NCI-H2196 (cell line): Measurements from ENCODE around the gene CCDC60.

Source experiments
- DNase-seq: peaks from one replicate; lab custom pipeline; 2025; ENCODE audit not compliant: unreplicated experiment; lab: John Stamatoyannopoulos, UW

Gene CCDC60

GRCh38 chr12:119512772-119513497, 178.4 kb downstream of the CCDC60 start:
- no peak for DNase-seq

GRCh38 chr12:119528241-119528640, 193.7 kb downstream of the CCDC60 start:
- DNase-seq, result no peak

- DNase-seq, result no peak
Measured at GRCh38 chr12:119540476-119540875, 205.9 kb downstream of the CCDC60 start.

GRCh38 chr12:119544765-119545625, 210.5 kb downstream of the CCDC60 start:
- DNase-seq, result peak; percentile 70

GRCh38 chr12:119546340-119546739, 211.8 kb downstream of the CCDC60 start:
- no peak for DNase-seq

GRCh38 chr12:119547001-119547400, 212.5 kb downstream of the CCDC60 start:
- DNase-seq, result no peak

GRCh38 chr12:119556854-119557253, 222.3 kb downstream of the CCDC60 start:
- DNase-seq, result no peak

GRCh38 chr12:119565404-119565803, 230.9 kb downstream of the CCDC60 start:
- no peak for DNase-seq

- DNase-seq, result no peak
Measured at GRCh38 chr12:119570771-119571170, 236.2 kb downstream of the CCDC60 start.

- DNase-seq, result no peak
Measured at GRCh38 chr12:119573086-119573485, 238.6 kb downstream of the CCDC60 start.

GRCh38 chr12:119574255-119574654, 239.7 kb downstream of the CCDC60 start:
- no peak for DNase-seq

GRCh38 chr12:119576118-119576810, 241.7 kb downstream of the CCDC60 start:
- no peak for DNase-seq

GRCh38 chr12:119576915-119577314, 242.4 kb downstream of the CCDC60 start:
- no peak for DNase-seq

- no peak for DNase-seq
Measured at GRCh38 chr12:119578112-119578511, 243.6 kb downstream of the CCDC60 start.

- no peak for DNase-seq
Measured at GRCh38 chr12:119589097-119589496, 254.6 kb downstream of the CCDC60 start.

- no peak for DNase-seq
Measured at GRCh38 chr12:119589634-119590033, 255.1 kb downstream of the CCDC60 start.
